ENCODE results near the gene TNS1.

The TNS1 gene

DNA sequence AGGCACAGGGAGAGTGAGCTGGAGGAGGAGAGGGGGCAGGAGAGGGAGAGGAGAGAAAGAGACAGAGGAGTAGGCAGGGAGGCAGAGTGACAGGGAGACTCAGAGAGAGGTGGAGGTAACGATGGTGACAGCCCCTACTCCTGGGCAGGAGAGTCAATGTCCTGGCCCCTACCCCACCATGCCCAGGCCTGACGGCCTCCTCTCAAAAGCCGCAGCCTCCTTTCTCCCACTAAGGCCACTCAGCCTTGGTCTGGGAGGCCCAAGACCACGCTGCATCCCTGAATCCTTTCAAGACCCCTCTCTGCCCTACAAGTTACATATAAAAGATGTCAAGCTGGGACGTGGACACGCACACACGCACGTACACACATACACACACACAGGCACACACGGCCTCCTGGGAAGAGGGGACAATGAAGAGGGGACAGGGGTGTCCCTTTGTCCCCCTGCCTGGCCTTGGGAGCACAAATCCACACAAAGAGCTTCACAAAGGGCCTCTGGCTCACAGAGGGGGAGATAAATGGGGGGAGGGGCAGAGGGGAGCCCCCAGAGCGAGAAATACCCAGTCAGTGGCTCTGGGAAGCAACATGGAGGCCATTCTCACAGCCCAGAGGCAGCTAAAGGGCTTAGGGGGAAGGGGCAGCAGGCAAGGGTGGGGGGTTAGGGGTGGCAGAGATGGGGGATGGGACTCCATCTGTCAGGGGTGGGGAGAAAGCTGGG lies 19.5 kb upstream of the TNS1 start:
- Histone ChIP-seq H3K36me3 (ENCODE audit: insufficient read depth, low read length) (no peaks in the 10 kb centered on the region), H3K9me2 (replicated peaks; ENCODE audit: low read depth, low read length) (no peaks in the 10 kb centered on the region), H3F3A (ENCODE audit: low read depth) (no peaks in the 10 kb centered on the region), H2AFZ (ENCODE audit: low read length) (no peak overlapping the region), H3K9ac (ENCODE audit: low read depth, low read length, poor library complexity, severe bottlenecking) (no peak overlapping the region), H3K4me1 (ENCODE audit: insufficient read depth, low read length, poor library complexity, severe bottlenecking) (peaks cover 29% of the 10 kb centered on the region), H3K4me2 (ENCODE audit: low read depth, low read length, poor library complexity, severe bottlenecking) (no peak overlapping the region), H3K9me3 (ENCODE audit: insufficient read depth, low read depth, low read length) (no peaks in the 10 kb centered on the region), H3K4me3 (ENCODE audit: low read length, poor library complexity, severe bottlenecking) (no peak overlapping the region), H3K79me2 (ENCODE audit: insufficient read depth, low read length) (no peaks in the 10 kb centered on the region), H4K20me1 (ENCODE audit: insufficient read depth, low read length, poor library complexity, severe bottlenecking) (no peaks in the 10 kb centered on the region), H3K27me3 (ENCODE audit: insufficient read depth, low read length, poor library complexity, severe bottlenecking) (no peaks in the 10 kb centered on the region)
- no peak for TF ChIP-seq CTCF (conservative IDR thresholded peaks at IDR 0.05; ENCODE audit: low read length)
- no peak for TF ChIP-seq EZH2phosphoT487 (IDR thresholded peaks at IDR 0.05; ENCODE audit: borderline replicate concordance)

DNA sequence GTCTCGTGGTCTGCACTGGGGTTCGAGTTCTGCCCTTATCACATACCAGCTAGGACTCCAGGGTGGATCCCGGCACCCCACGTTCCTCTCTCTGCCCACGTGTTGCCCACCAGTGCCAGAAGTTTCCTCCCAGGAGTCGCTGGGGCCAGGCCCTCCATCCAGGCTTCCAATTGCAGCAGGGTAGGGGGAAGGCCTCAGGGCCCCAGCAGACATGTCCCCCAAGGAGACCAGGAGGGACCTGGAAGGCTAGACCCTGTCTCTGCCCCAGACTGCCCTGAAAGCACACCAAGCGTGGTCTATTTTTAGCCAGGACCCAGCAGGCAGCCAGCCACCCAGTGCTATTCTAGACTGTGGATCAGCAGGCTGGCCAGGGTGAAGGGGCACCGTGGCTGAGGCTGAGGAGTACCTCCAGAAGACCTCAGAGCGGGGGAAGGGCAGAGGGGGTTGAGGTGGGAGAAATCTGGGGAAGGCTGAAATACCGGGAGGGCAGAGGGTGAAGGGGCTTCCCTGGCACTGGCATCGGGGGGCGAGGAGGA lies 18.8 kb upstream of the TNS1 start:
- no peak overlapping the region for H3K9ac ChIP-seq (ENCODE audit: low read depth, low read length, poor library complexity, severe bottlenecking)
- no peak overlapping the region for H3K4me3 ChIP-seq (ENCODE audit: low read length, poor library complexity, severe bottlenecking)
- no peaks in the 10 kb centered on the region for H3K36me3 ChIP-seq (ENCODE audit: insufficient read depth, low read length)
- H3K4me1 ChIP-seq (ENCODE audit: insufficient read depth, low read length, poor library complexity, severe bottlenecking): peaks cover 31% of the 10 kb centered on the region
- H3K4me2 ChIP-seq (ENCODE audit: low read depth, low read length, poor library complexity, severe bottlenecking): no peak overlapping the region
- H3F3A ChIP-seq (ENCODE audit: low read depth): no peaks in the 10 kb centered on the region
- H3K9me2 ChIP-seq (replicated peaks; ENCODE audit: low read depth, low read length): no peaks in the 10 kb centered on the region
- H2AFZ ChIP-seq (ENCODE audit: low read length): no peak overlapping the region
- no peaks in the 10 kb centered on the region for H4K20me1 ChIP-seq (ENCODE audit: insufficient read depth, low read length, poor library complexity, severe bottlenecking)
- H3K27me3 ChIP-seq (ENCODE audit: insufficient read depth, low read length, poor library complexity, severe bottlenecking): no peaks in the 10 kb centered on the region
- TF ChIP-seq CTCF (conservative IDR thresholded peaks at IDR 0.05; ENCODE audit: low read length): no peak
- no peak for TF ChIP-seq EZH2phosphoT487 (IDR thresholded peaks at IDR 0.05; ENCODE audit: borderline replicate concordance)
- H3K79me2 ChIP-seq (ENCODE audit: insufficient read depth, low read length): no peaks in the 10 kb centered on the region
- H3K9me3 ChIP-seq (ENCODE audit: insufficient read depth, low read depth, low read length): no peaks in the 10 kb centered on the region

- no peaks in the 10 kb centered on the region for H3F3A ChIP-seq (ENCODE audit: low read depth)
- H2AFZ ChIP-seq (ENCODE audit: low read length): no peak overlapping the region
- H4K20me1 ChIP-seq (ENCODE audit: insufficient read depth, low read length, poor library complexity, severe bottlenecking): no peaks in the 10 kb centered on the region
- H3K9ac ChIP-seq (ENCODE audit: low read depth, low read length, poor library complexity, severe bottlenecking): no peak overlapping the region
- H3K4me3 ChIP-seq (ENCODE audit: low read length, poor library complexity, severe bottlenecking): no peak overlapping the region
- TF ChIP-seq CTCF (conservative IDR thresholded peaks at IDR 0.05; ENCODE audit: low read length) (peak; percentile 27; the same call in 1 of the 2 replicates), EZH2phosphoT487 (IDR thresholded peaks at IDR 0.05; ENCODE audit: borderline replicate concordance) (no peak)
- H3K9me2 ChIP-seq (replicated peaks; ENCODE audit: low read depth, low read length): no peaks in the 10 kb centered on the region
- peaks cover 31% of the 10 kb centered on the region for H3K4me1 ChIP-seq (ENCODE audit: insufficient read depth, low read length, poor library complexity, severe bottlenecking)
- H3K27me3 ChIP-seq (ENCODE audit: insufficient read depth, low read length, poor library complexity, severe bottlenecking): no peaks in the 10 kb centered on the region
- no peaks in the 10 kb centered on the region for H3K36me3 ChIP-seq (ENCODE audit: insufficient read depth, low read length)
- no peak overlapping the region for H3K4me2 ChIP-seq (ENCODE audit: low read depth, low read length, poor library complexity, severe bottlenecking)
- H3K9me3 ChIP-seq (ENCODE audit: insufficient read depth, low read depth, low read length): no peaks in the 10 kb centered on the region
- H3K79me2 ChIP-seq (ENCODE audit: insufficient read depth, low read length): no peaks in the 10 kb centered on the region
These were observed 18.3 kb upstream of the TNS1 start for GRCh38 chr2:218020966-218021535.

Measured in Loucy (cell line).